SH-SY5Y (cell line): ENCODE measurements around the gene PARP11.

Experiments
- GATA2 ChIP-seq: IDR thresholded peaks from 2 replicates; pipeline ENCODE4 v1.6.1; 2011; ENCODE audit warnings: mild to moderate bottlenecking, low read depth, low read length
- GATA3 ChIP-seq: IDR thresholded peaks from 2 replicates; pipeline ENCODE4 v1.6.1; 2011; ENCODE audit warnings: low read depth, mild to moderate bottlenecking, low read length, moderate library complexity

DNA sequence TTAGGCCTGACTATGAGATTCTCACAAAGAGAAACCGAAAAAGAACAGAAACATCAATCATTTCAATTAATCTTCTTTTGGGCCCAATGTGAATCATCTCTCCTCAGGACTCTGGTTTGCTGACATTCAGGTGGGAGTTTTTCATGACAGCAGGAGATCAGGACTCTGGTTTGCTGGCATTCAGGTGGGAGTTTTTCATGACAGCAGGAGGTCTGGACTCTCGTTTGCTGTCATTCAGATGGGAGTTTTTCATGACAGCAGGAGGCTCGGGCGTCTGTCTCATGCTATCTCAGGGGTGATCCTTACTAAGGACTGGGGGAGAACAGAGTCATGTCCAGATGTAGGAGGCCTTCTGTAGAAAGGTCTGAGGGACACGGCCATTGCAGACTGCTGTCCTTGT lies 40.1 kb upstream of the PARP11 start:
- TF ChIP-seq GATA3, result no peak
- no peak for TF ChIP-seq GATA2
